HepG2 (cell line): ENCODE results near the gene KIAA0232. TPM values are rescaled to one million over a fixed set of nuclear protein-coding genes. Genes with fewer than 3 reads are reported as not detected.

ENCODE experiments used
- ARID5B ChIP-seq: IDR thresholded peaks from 2 replicates; pipeline ENCODE4 v1.4.0; 2020; ENCODE audit warnings: mild to moderate bottlenecking, missing genetic modification reagents
- DNMT3B ChIP-seq: conservative IDR thresholded peaks from 2 replicates; pipeline ENCODE4 v1.6.1; 2016; ENCODE audit warnings: missing biosample characterization, control low read depth
- FOSL1 ChIP-seq: sonication (generic); formaldehyde crosslinking; IDR thresholded peaks from 2 replicates; pipeline ENCODE4 v1.9.0; 2021; ENCODE audit warnings: missing genetic modification reagents, borderline replicate concordance
- FOXM1 ChIP-seq: sonication (generic); formaldehyde crosslinking; IDR thresholded peaks from 2 replicates; pipeline ENCODE4 v1.5.0; 2020; ENCODE audit warnings: missing genetic modification reagents
- GPBP1L1 ChIP-seq: sonication (generic); formaldehyde crosslinking; IDR thresholded peaks from 2 replicates; pipeline ENCODE4 v1.5.0; 2020; ENCODE audit warnings: mild to moderate bottlenecking, missing genetic modification reagents
- GPN1 ChIP-seq: sonication (generic); formaldehyde crosslinking; IDR thresholded peaks from 2 replicates; pipeline ENCODE4 v1.5.1; 2020; ENCODE audit warnings: missing genetic modification reagents, borderline replicate concordance
- KDM1A ChIP-seq: IDR thresholded peaks from 2 replicates; pipeline ENCODE4 v1.6.1; 2016; ENCODE audit warnings: missing compliant biosample characterization
- LBX2 ChIP-seq: sonication (generic); formaldehyde crosslinking; IDR thresholded peaks from 2 replicates; pipeline ENCODE4 v1.5.0; 2020; ENCODE audit warnings: missing genetic modification reagents, mild to moderate bottlenecking, borderline replicate concordance
- MIXL1 ChIP-seq: IDR thresholded peaks from 2 replicates; pipeline ENCODE4 v1.6.1; 2016
- NFATC3 ChIP-seq: sonication (generic); formaldehyde crosslinking; IDR thresholded peaks from 2 replicates; pipeline ENCODE4 v1.5.1; 2020; ENCODE audit warnings: mild to moderate bottlenecking, missing genetic modification reagents
- NFYB ChIP-seq: sonication (generic); formaldehyde crosslinking; IDR thresholded peaks from 2 replicates; pipeline ENCODE4 v1.4.0; 2020; ENCODE audit warnings: missing genetic modification reagents
- NR2F1 ChIP-seq, 2 experiments: fragments of 450-650 bp in 1 of 2; formaldehyde crosslinking in 1 of 2; IDR thresholded peaks; 2 replicates each; pipeline versions ENCODE4 v1.5.0 to v1.6.1; 2016 to 2020; ENCODE audit warnings: mild to moderate bottlenecking in 1 of 2, missing compliant biosample characterization in 1 of 2, missing genetic modification reagents in 1 of 2, moderate library complexity in 1 of 2
- SMAD9 ChIP-seq: sonication (generic); formaldehyde crosslinking; IDR thresholded peaks from 2 replicates; pipeline ENCODE4 v1.5.1; 2020; ENCODE audit warnings: mild to moderate bottlenecking, missing genetic modification reagents
- STAG1 ChIP-seq: sonication (generic); formaldehyde crosslinking; IDR thresholded peaks from 2 replicates; pipeline ENCODE4 v1.4.0; 2020; ENCODE audit warnings: missing genetic modification reagents
- TBP ChIP-seq: sonication (generic); formaldehyde crosslinking; IDR thresholded peaks from 2 replicates; pipeline ENCODE4 v1.5.0; 2020; ENCODE audit warnings: missing genetic modification reagents
- ZC3H13 ChIP-seq: sonication (generic); formaldehyde crosslinking; IDR thresholded peaks from 2 replicates; pipeline ENCODE4 v1.8.1; 2023; ENCODE audit warnings: mild to moderate bottlenecking, missing genetic modification reagents, moderate library complexity
- ZNF121 ChIP-seq: sonication (generic); formaldehyde crosslinking; IDR thresholded peaks from 2 replicates; pipeline ENCODE4 v1.5.0; 2020; ENCODE audit warnings: mild to moderate bottlenecking, missing genetic modification reagents
- ZNF235 ChIP-seq: sonication (generic); formaldehyde crosslinking; IDR thresholded peaks from 2 replicates; pipeline ENCODE4 v1.8.1; 2023; ENCODE audit warnings: mild to moderate bottlenecking, missing genetic modification reagents, borderline replicate concordance
- ZNF275 ChIP-seq: sonication (generic); formaldehyde crosslinking; IDR thresholded peaks from 2 replicates; pipeline ENCODE4 v1.8.0; 2022; ENCODE audit warnings: missing genetic modification reagents, mild to moderate bottlenecking, inconsistent platforms, borderline replicate concordance
- ZNF607 ChIP-seq: sonication (generic); formaldehyde crosslinking; IDR thresholded peaks from 2 replicates; pipeline ENCODE4 v1.5.1; 2020; ENCODE audit warnings: missing genetic modification reagents, mild to moderate bottlenecking, borderline replicate concordance
- ZNF747 ChIP-seq: sonication (generic); formaldehyde crosslinking; IDR thresholded peaks from 2 replicates; pipeline ENCODE4 v1.8.1; 2023; ENCODE audit warnings: missing genetic modification reagents, mild to moderate bottlenecking, borderline replicate concordance
- ZNF780A ChIP-seq: sonication (generic); formaldehyde crosslinking; IDR thresholded peaks from 2 replicates; pipeline ENCODE4 v1.8.0; 2022; ENCODE audit warnings: mild to moderate bottlenecking, missing genetic modification reagents, moderate library complexity
- ZSCAN5A ChIP-seq: sonication (generic); formaldehyde crosslinking; IDR thresholded peaks from 2 replicates; pipeline ENCODE4 v1.8.0; 2022; ENCODE audit warnings: mild to moderate bottlenecking, missing genetic modification reagents, borderline replicate concordance
- polyA plus RNA-seq, 8 experiments: library from polyadenylated mRNA; depleted of rRNA in 3 of 8; stranded (reverse) in 7 of 8; unstranded in 1 of 8; fragments of >200 nt; fragmentation: Illumina TruSeq in 4 of 8; extraction: Trizol in 4 of 8; gene quantifications; 2 replicates each; pipeline versions ENCODE4 v1.2.1 to v1.2.3, GENCODE V29; 2011 to 2016; ENCODE audit warnings: low read depth in 4 of 8, missing spikeins in 1 of 8, mixed read lengths in 1 of 8; ENCODE audit not compliant: insufficient read depth in 1 of 8
- total RNA-seq, 5 experiments: library from RNA; depleted of rRNA; stranded (reverse); fragments of >200 nt; fragmentation: Illumina TruSeq; extraction: Trizol; gene quantifications; 2 replicates each; pipeline ENCODE4 v1.2.3, GENCODE V29; 2016; ENCODE audit warnings: low read depth in 1 of 5

Gene KIAA0232
- total and polyA plus RNA-seq, 2 of the 13 experiments (the other 11 are each of a cell fraction or from before 2014, with no cell fraction given), result 7.8 to 17.1 TPM

- TF ChIP-seq NR2F1 (CRISPR knock-in tag; IDR thresholded peaks at IDR 0.05), result peak in 1 of 2 experiments; percentile 52; a peak in 2 of 4 replicates
- peak; percentile 54; the same call in 1 of the 2 replicates for TF ChIP-seq ZNF607
- no peak for TF ChIP-seq FOXM1 (CRISPR knock-in tag)
- TF ChIP-seq GPN1 (CRISPR knock-in tag), result no peak
- TF ChIP-seq ZNF275 (CRISPR knock-in tag), result no peak
- TF ChIP-seq SMAD9, result no peak
- TF ChIP-seq NFATC3, result 0 out of 2 replicates have a peak, but pooled peaks have one; percentile 76
- no peak for TF ChIP-seq FOSL1 (CRISPR knock-in tag)
- no peak for TF ChIP-seq ZNF235 (CRISPR knock-in tag)
- no peak for TF ChIP-seq ZNF780A (CRISPR knock-in tag)
- TF ChIP-seq NFYB (CRISPR knock-in tag), result no peak
- no peak for TF ChIP-seq ZSCAN5A (CRISPR knock-in tag)
- no peak for TF ChIP-seq GPBP1L1
- TF ChIP-seq KDM1A (CRISPR knock-in tag), result no peak
- TF ChIP-seq ZC3H13 (CRISPR knock-in tag), result no peak
- no peak for TF ChIP-seq ZNF747 (CRISPR knock-in tag)
- TF ChIP-seq LBX2, result no peak
- TF ChIP-seq ZNF121 (CRISPR knock-in tag), result no peak
- TF ChIP-seq TBP (CRISPR knock-in tag), result no peak
- TF ChIP-seq ARID5B, result no peak
- TF ChIP-seq STAG1 (CRISPR knock-in tag), result peak; percentile 40; the same call in 1 of the 2 replicates
- TF ChIP-seq MIXL1 (CRISPR knock-in tag), result no peak
- TF ChIP-seq DNMT3B (CRISPR knock-in tag), result no peak
Observed at GRCh38 chr4:6910340-6910959, 127.9 kb downstream of the KIAA0232 start (continued).
